Astrocyte (in vitro differentiated cells and primary cell): Measurements from ENCODE around the gene UBAC2. TPM values are rescaled to one million over a fixed set of nuclear protein-coding genes. Genes with fewer than 3 reads are reported as not detected.

Experiments
- DNase-seq: peaks from one replicate; pipeline ENCODE4 v3.0.0-alpha.2; 2010; ENCODE audit warnings: low read depth
- FAIRE-seq: peaks from 2 replicates; lab custom pipeline; 2011; peaks lifted over from hg19 to GRCh38; lab: Jason Lieb, UNC
- H2AFZ ChIP-seq: 2 replicates; pipeline ENCODE4 v1.6.0; 2012; ENCODE audit warnings: low read depth, low read length, inconsistent platforms
- H3K27ac ChIP-seq: 2 replicates; pipeline ENCODE4 v1.5.1; 2011; ENCODE audit warnings: low read depth, low read length, inconsistent platforms
- H3K27me3 ChIP-seq: 2 replicates; pipeline ENCODE4 v1.6.0; 2011; ENCODE audit warnings: low read length, inconsistent platforms; ENCODE audit not compliant: insufficient read depth
- H3K36me3 ChIP-seq: 2 replicates; pipeline ENCODE4 v1.5.1; 2011; ENCODE audit warnings: low read length, inconsistent platforms; ENCODE audit not compliant: insufficient read depth
- H3K4me1 ChIP-seq: 2 replicates; pipeline ENCODE4 v1.5.1; 2011; ENCODE audit warnings: low read length, inconsistent platforms; ENCODE audit not compliant: insufficient read depth
- H3K4me2 ChIP-seq: 2 replicates; pipeline ENCODE4 v1.6.0; 2012; ENCODE audit warnings: low read length, inconsistent platforms
- H3K4me3 ChIP-seq: 2 replicates; pipeline ENCODE4 v1.5.1; 2011; ENCODE audit warnings: low read depth, mild to moderate bottlenecking, low read length, inconsistent platforms; ENCODE audit not compliant: insufficient read depth
- H3K79me2 ChIP-seq: 2 replicates; pipeline ENCODE4 v1.6.0; 2012; ENCODE audit warnings: mild to moderate bottlenecking, low read length, inconsistent platforms; ENCODE audit not compliant: insufficient read depth
- H3K9ac ChIP-seq: 2 replicates; pipeline ENCODE4 v1.6.0; 2012; ENCODE audit warnings: mild to moderate bottlenecking, low read length, inconsistent platforms
- H3K9me3 ChIP-seq: 2 replicates; pipeline ENCODE4 v1.5.1; 2012; ENCODE audit warnings: low read depth, mild to moderate bottlenecking, low read length, inconsistent platforms; ENCODE audit not compliant: insufficient read depth
- H4K20me1 ChIP-seq: 2 replicates; pipeline ENCODE4 v1.6.0; 2012; ENCODE audit warnings: low read length, inconsistent platforms; ENCODE audit not compliant: insufficient read depth
- H3K27ac Mint-ChIP-seq: one replicate; pipeline ENCODE4 v1.8.0; 2021; ENCODE audit warnings: mild to moderate bottlenecking, mixed read lengths; ENCODE audit not compliant: unreplicated experiment
- H3K27me3 Mint-ChIP-seq: one replicate; pipeline ENCODE4 v1.8.0; 2021; ENCODE audit warnings: low read depth, mixed read lengths; ENCODE audit not compliant: unreplicated experiment
- H3K36me3 Mint-ChIP-seq: one replicate; pipeline ENCODE4 v1.8.0; 2021; ENCODE audit warnings: low read depth, mixed read lengths; ENCODE audit not compliant: unreplicated experiment
- H3K4me1 Mint-ChIP-seq: one replicate; pipeline ENCODE4 v1.8.0; 2021; ENCODE audit warnings: low read depth, mixed read lengths; ENCODE audit not compliant: unreplicated experiment
- H3K4me3 Mint-ChIP-seq: one replicate; pipeline ENCODE4 v1.8.0; 2021; ENCODE audit warnings: mild to moderate bottlenecking, moderate library complexity, mixed read lengths; ENCODE audit not compliant: unreplicated experiment
- H3K9me3 Mint-ChIP-seq: one replicate; pipeline ENCODE4 v1.8.0; 2021; ENCODE audit warnings: mild to moderate bottlenecking, mixed read lengths; ENCODE audit not compliant: unreplicated experiment
- EZH2 ChIP-seq: IDR thresholded peaks from 2 replicates; pipeline ENCODE4 v1.6.1; 2012; ENCODE audit warnings: mild to moderate bottlenecking, low read length, inconsistent platforms; ENCODE audit not compliant: insufficient read depth
- total RNA-seq: library from RNA; stranded (reverse); gene quantifications from 2 replicates; pipeline ENCODE4 v1.2.1, GENCODE V29; 2021
- TF ChIP-seq, protein P1 (sequence below): IDR thresholded peaks from 2 replicates; pipeline ENCODE4 v1.5.1; 2011; ENCODE audit warnings: low read depth, mild to moderate bottlenecking, inconsistent platforms, low read length, moderate library complexity; ENCODE audit not compliant: insufficient read depth

UBAC2 gene
- total RNA-seq, 1 donor from 2014 or later = 61.0 TPM

DNA sequence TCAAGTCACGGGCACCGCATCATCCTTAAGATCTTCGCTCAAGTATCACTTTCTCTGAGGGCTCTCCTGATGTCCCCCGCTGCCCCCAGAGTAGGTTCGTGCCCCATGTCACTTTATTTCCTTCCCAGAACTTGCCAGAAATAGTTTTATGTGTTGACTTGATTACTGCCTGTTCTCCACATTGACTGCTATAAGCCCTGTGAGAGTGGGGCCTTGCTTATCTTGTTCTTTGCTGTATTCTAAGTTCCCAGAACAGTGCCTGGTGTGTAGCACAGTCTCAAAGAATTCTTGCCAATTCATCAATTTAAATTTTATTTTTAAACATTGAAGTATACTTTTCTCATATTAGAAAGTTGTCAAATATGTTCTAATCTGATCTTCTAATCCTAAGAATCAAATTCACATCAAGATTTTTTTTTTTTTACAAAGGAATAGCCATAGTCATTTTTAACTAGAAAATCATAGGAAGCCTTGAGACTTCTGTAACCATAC is 138.6 kb downstream of the UBAC2 start:
- Histone ChIP-seq H3K79me2 (no peaks in the 10 kb centered on the region), H4K20me1 (no peaks in the 10 kb centered on the region), H3K4me1 (no peaks in the 10 kb centered on the region), H3K36me3 (peaks cover 2% of the 10 kb centered on the region), H3K4me2 (no peak overlapping the region), H3K4me3 (no peak overlapping the region), H3K9me3 (no peaks in the 10 kb centered on the region), H3K27me3 (no peaks in the 10 kb centered on the region), H2AFZ (no peak overlapping the region), H3K27ac (no peak overlapping the region), H3K9ac (no peak overlapping the region)
- Mint-ChIP-seq H3K4me3 (no peak overlapping the region), H3K27ac (no peak overlapping the region), H3K9me3 (no peaks in the 10 kb centered on the region), H3K27me3 (no peaks in the 10 kb centered on the region), H3K4me1 (peaks cover 3% of the 10 kb centered on the region), H3K36me3 (peaks cover 17% of the 10 kb centered on the region)
- TF ChIP-seq EZH2 = no peak
- TF ChIP-seq, protein P1, sequence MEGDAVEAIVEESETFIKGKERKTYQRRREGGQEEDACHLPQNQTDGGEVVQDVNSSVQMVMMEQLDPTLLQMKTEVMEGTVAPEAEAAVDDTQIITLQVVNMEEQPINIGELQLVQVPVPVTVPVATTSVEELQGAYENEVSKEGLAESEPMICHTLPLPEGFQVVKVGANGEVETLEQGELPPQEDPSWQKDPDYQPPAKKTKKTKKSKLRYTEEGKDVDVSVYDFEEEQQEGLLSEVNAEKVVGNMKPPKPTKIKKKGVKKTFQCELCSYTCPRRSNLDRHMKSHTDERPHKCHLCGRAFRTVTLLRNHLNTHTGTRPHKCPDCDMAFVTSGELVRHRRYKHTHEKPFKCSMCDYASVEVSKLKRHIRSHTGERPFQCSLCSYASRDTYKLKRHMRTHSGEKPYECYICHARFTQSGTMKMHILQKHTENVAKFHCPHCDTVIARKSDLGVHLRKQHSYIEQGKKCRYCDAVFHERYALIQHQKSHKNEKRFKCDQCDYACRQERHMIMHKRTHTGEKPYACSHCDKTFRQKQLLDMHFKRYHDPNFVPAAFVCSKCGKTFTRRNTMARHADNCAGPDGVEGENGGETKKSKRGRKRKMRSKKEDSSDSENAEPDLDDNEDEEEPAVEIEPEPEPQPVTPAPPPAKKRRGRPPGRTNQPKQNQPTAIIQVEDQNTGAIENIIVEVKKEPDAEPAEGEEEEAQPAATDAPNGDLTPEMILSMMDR = no peak
- no peak for DNase-seq
- no peak for FAIRE-seq

DNA sequence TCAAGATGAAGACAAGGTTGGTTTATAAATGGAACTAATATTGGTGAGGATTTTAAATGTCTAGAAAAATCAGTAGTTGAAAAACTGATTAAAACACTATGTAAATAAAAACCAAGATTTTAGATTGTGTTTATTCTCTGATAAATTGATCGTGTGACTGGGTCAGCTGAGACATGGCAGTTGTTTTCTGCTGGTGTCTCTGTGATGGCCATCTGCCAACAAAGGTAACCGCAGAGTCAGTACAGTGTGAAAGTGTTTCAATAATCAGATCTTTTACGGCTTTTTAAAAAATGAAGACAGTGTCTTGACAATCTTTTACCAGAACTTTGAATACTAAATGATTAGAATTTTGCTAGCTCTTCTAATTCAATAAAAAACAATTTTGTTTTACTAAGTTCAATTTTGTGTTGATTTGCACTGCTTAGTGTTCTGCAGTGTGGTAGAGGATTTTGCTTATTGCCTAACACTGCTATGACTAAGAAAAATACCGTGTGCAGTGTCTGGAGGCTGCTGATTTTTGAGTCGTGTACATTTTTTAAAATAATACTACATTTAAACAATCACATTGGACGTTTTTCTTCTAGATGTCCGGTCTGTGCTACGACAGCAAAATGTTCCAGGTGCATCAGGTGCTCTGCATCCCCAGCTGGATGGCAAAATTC is 139.2 kb downstream of the UBAC2 start:
- Mint-ChIP-seq H3K4me3 (no peak overlapping the region), H3K36me3 (peaks cover 18% of the 10 kb centered on the region), H3K27ac (no peak overlapping the region), H3K27me3 (no peaks in the 10 kb centered on the region), H3K9me3 (no peaks in the 10 kb centered on the region), H3K4me1 (peaks cover 3% of the 10 kb centered on the region)
- Histone ChIP-seq H3K9me3 (no peaks in the 10 kb centered on the region), H3K4me2 (no peak overlapping the region), H3K27me3 (no peaks in the 10 kb centered on the region), H4K20me1 (no peaks in the 10 kb centered on the region), H3K4me1 (no peaks in the 10 kb centered on the region), H3K27ac (no peak overlapping the region), H3K79me2 (no peaks in the 10 kb centered on the region), H2AFZ (no peak overlapping the region), H3K9ac (no peak overlapping the region), H3K36me3 (peaks cover 2% of the 10 kb centered on the region), H3K4me3 (no peak overlapping the region)
- DNase-seq (peak; percentile 33), FAIRE-seq (peak; percentile 9)
- TF ChIP-seq, protein P1 = no peak
- no peak for TF ChIP-seq EZH2

DNA sequence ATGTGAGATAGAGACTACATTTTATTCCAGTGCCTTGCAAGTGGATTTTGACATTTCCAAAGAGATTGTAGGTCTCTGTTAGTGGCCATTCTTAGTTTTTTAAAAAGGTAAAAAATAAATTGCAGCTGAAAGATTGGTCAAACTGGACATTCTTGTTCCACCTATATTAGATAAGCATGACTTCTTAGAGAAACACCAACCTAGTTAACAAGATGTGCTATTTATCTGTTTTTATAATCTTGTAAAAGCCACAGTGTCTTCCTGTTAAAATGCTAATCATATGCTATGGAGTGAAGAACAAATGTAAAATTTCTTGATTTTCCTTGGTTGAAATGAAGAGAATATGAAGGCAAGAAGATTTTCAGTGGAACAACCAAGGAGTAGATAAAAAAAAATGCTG is 140.0 kb downstream of the UBAC2 start:
- Mint-ChIP-seq H3K4me1 (peaks cover 3% of the 10 kb centered on the region), H3K27ac (no peak overlapping the region), H3K36me3 (peaks cover 19% of the 10 kb centered on the region), H3K4me3 (no peak overlapping the region), H3K9me3 (no peaks in the 10 kb centered on the region), H3K27me3 (no peaks in the 10 kb centered on the region)
- H3K36me3 ChIP-seq = peaks cover 2% of the 10 kb centered on the region
- H3K4me2 ChIP-seq = no peak overlapping the region
- H3K4me3 ChIP-seq = no peak overlapping the region
- H3K27ac ChIP-seq = no peak overlapping the region
- no peaks in the 10 kb centered on the region for H3K4me1 ChIP-seq
- H3K9ac ChIP-seq = no peak overlapping the region
- no peak for TF ChIP-seq EZH2
- TF ChIP-seq, protein P1 = no peak
- H3K9me3 ChIP-seq = no peaks in the 10 kb centered on the region
- DNase-seq (no peak), FAIRE-seq (no peak)
- H3K79me2 ChIP-seq = no peaks in the 10 kb centered on the region
- no peaks in the 10 kb centered on the region for H3K27me3 ChIP-seq
- H4K20me1 ChIP-seq = no peaks in the 10 kb centered on the region
- no peak overlapping the region for H2AFZ ChIP-seq
